ENCODE results near the gene PROX1.

GRCh38 chr1:214044438-214045214, 56.9 kb downstream of the PROX1 start:
- TF ChIP-seq TEAD4 (IDR thresholded peaks at IDR 0.05): no peak
- no peak for TF ChIP-seq EP300 (IDR thresholded peaks at IDR 0.05; ENCODE audit: borderline replicate concordance)
- no peak for TF ChIP-seq RAD21 (IDR thresholded peaks at IDR 0.05; ENCODE audit: low read depth)
- no peak for TF ChIP-seq YY1 (IDR thresholded peaks at IDR 0.05; ENCODE audit: low read depth)
- no peak for TF ChIP-seq CREB1 (IDR thresholded peaks at IDR 0.05; ENCODE audit: low read depth)
